Raji (cell line): ENCODE results near the gene PDE6H.

Experiments used
- POLR2A ChIP-seq: IDR thresholded peaks from 2 replicates; pipeline ENCODE4 v1.6.1; 2011; ENCODE audit warnings: low read depth, low read length, control low read depth; ENCODE audit not compliant: insufficient read depth

The PDE6H gene

DNA sequence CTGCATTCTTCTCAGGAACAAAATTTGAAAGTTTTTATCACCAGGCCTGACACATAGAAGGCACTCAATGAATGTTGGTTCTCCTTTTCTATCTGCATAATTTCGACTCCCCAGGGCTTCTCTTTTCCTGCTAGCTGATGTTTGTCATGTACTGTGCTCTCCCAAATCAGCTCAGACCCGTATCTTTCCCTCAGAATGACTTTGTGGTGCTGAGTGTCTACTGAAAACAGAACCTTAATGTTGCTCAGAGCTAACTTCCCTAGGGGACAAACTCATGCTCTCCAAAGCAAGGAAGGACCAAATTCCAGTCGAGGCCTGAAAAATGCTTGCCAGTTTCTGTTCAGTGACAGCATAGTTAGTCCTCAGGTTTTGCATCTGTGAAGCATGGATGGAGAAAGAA is 13.4 kb upstream of the PDE6H start:
- TF ChIP-seq POLR2A, result no peak

DNA sequence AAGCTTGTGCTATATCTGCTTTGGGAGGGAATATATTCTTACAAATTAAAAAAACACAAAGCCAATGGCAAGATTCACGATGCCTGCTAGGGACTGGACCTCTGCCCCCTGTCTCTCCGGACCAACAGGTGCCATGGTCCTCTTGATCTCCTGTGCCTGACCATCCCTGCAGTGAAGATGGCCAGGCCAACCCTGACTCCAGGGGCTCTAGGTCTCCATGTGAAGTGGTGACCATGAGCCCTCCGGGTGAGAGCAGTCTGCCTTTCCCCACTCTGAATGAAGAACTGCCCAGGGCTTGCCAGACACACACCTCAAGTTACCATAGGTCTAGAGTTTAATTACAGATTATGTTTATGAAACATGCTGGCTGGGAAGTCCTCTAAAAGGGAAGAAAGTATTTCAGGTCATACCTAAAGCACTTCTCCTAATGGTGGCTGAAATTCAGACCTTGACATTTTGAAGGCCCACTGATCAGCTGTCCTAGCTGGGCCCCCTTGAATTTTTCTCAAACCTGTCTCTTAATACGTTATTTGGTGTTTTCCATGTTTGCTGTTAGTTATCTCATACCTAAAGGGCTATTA is 12.8 kb upstream of the PDE6H start:
- TF ChIP-seq POLR2A, result no peak

DNA sequence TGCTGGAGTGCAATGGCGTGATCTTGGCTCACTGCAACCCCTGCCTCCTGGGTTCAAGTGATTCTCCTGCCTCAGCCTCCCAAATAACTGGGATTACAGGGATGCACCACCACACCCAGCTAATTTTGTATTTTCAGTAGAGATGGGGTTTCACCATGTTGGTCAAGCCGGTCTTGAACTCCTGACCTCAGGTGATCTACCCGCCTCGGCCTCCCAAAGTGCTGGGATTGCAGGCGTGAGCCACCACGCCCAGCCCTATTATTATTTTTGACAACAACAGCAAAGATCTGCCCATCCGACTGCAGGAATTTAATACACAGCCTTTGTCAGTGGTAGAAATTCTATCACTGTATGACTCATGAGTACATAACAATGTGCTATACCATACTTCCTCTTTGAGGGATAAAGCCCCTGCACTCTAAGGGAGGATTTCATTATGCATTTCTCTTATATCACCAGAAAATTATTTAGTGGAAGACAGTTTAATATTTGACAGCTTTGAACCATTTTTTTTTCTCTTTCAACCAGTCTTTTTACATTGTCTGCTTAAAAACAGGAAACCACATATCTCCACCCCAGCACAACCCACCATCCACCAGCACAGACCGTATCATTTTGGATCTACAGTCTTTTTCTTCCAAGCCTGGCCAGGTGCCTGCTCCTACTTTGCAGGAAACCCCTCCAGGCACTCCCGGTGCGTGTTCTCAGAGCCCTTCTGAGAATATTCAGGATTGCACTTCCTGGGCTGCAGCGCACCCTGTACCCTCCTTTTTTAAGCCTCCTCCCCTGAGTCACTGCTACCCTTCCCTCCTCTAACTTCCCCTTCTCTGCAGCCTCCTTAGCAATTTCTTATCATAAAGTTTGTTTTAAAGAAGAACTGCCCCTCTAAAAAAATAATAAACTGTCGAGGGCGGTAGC is 12.0 kb upstream of the PDE6H start:
- TF ChIP-seq POLR2A, result no peak

DNA sequence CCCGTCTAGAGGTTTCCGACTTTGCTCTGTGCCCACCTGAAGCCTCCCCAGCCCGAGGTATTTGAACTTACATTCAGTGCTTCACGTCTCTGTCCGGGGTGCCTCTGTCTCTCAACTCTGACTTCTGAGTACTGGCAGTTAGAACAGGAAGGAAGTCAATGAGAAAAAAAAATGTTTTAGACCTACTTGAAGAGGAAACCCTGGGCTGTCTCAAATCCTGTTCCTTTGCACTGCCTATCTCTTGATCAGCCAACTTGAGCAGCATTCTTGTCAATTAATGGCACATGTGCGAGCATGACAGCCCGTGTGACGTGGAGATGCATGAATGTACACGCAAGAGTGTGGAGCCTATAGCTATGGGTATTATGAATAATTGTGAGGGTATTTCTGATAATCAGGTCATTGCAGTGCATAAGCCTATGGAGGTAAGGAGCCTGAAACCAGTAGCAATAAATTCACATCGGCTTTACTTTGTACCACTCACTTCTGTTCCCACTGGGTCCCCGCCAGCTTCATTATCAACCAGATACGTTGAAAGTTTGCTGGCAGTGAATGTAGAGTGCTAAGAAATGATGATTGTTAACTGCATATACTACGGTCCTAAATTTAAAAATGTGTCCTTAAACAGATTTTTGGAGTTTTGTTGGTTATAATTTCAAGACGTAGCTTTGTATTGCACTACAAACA is 11.2 kb upstream of the PDE6H start, which contains the start of gene ARHGDIB:
Gene ARHGDIB, minus strand, starts transcription at position 136 of the 687 bp plus-strand sequence. CDS start 10,889 bp downstream, outside the sequence.
- TF ChIP-seq POLR2A, result peak; percentile 89

DNA sequence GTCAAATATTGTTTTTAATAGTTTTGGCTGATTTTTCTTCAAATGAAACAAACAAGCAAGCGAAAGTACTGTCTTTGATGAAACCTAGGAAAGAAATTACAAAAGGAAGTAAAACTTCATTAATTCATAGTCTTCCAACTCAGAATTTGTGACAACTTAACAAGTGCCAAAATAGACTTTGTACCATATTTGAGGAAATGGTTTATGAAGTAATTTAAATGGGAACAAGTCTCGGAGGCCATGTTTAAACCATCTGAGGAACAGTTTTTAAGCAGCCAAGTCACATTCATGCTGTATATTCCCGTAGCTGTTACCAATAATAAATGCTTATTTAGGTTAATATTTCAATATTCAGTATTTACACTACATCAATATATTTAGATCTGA is 10.7 kb upstream of the PDE6H start:
- TF ChIP-seq POLR2A, result no peak

DNA sequence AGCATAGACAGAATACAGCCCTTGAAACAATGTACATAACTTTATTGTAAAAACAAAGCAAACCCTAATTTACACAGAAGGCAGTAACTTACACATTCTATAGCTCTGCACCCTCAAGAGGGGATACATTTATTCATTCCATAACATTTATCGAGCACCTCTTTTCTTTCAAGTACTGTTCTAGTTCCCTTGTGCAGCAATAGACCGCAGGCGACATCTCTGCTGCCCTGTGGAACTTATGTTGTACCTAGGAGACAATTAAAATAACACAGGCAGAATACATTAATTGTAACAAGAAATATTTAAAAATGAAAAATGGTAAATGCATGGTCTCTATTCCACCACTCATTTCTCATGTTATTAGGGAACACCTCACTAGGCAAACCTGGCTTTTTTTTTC is 10.0 kb upstream of the PDE6H start:
- TF ChIP-seq POLR2A, result no peak

DNA sequence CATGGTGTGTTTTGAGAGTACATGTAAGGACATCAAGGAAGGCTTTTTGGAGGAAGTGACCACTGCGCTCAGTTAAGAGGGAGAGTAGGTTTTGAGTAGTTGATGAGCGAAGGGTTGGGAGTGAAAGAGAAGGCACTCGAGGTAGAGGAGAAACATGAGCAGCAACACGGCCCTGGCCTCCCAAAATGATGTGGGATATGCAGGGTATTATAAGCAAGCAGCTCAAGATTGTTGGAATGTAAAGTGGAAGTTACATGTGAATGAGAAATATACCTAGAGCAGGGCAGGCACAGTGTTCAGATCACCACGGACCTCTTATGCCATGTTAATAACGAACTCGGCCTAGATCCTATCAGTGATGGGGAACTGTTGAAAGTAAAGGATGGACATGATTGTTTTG is 9.3 kb upstream of the PDE6H start:
- TF ChIP-seq POLR2A, result no peak

DNA sequence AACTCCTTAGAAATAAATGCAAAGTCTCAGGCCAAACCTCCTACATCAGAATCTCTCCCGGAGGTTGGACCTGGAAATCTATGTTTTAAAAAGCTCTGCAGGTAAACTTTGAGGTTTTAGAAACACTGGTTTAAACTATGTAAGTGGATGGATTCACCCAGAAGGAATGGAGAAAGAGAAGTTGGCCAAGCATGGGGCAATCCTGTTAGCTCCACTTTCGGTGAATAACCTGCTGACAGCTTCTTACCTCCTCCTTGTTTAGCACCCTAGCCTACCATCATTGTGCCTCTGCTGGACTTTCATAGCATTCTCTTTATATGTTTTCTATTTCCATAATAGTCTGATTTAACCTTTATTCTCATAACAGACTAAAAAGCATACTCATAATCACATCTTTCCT is 8.4 kb upstream of the PDE6H start:
- TF ChIP-seq POLR2A, result no peak

DNA sequence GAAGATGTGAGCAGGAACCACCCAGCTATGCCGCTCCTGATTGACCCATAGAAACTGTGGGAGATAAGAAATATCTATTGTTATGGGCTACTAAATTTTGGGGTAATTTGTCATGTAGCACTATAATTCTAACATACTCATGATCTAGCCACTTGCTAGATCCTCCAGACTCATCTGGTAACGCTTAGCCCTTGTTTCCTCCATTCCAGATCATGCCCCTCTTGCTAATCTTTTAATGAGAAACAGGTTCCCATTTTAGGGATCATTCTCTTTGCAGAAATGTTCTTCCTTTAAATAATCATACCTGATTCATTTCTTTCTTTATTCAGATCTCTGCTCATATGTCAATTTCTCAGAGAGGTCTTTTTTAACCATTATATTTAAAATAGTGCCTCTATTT is 7.6 kb upstream of the PDE6H start:
- TF ChIP-seq POLR2A, result no peak

DNA sequence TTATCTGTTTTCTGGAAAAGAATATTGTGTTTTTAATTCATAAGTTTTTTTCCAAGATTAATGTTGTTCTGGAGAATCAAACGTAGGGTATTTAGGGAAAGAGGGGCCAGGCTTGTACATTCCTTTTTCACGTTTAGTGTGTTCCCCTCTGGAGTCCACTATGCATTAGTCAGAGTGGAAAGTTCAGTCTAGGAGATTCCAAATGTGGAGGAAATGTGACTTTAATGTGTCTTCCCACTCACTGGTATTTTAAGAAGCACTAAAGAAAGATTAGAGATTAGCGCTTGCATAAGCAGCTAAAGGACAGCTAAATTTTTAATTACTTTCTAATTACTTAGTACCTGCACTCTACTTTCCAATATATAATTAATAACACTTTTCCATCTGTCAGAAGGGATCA is 4.4 kb upstream of the PDE6H start:
- no peak for TF ChIP-seq POLR2A

DNA sequence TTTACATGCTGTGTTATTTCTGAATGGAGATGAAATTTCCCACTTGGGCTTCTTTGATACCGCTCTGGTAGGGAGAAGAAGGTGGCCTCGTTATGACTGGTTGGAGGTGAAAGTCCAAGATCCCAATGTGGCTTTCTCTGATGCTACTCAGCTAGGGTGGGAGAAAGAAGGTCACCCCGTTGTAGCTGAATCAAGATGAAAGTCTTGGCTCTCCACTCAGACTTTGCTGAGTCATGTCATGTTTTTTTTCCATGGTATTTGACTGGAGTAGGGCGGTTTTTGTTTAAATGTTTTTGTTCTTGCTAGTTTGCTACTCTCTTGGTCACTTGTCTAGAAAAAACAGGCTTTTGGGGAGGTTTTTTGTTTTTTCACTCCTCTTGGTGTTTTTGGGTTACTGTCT is 2.4 kb upstream of the PDE6H start:
- no peak for TF ChIP-seq POLR2A

DNA sequence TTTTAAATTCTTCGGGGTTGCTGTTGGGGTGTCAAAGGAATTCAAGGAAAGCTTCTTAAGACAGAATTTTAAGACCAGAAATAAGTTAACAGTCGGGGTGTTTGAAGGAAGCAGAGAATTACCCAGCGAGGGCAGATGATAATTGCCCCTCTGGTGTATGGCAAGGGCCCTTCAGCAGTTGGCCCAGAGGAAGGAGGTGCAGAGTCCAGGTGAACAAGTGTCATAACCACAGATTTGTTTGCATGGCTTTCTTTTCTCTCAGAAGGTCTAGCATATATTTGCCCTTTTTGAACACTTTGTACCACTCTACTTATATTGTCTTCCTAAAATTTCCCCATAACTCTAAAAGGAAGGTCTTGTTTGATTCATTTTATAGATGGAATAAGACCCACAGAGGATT is 1.8 kb downstream of the PDE6H start:
- no peak for TF ChIP-seq POLR2A

DNA sequence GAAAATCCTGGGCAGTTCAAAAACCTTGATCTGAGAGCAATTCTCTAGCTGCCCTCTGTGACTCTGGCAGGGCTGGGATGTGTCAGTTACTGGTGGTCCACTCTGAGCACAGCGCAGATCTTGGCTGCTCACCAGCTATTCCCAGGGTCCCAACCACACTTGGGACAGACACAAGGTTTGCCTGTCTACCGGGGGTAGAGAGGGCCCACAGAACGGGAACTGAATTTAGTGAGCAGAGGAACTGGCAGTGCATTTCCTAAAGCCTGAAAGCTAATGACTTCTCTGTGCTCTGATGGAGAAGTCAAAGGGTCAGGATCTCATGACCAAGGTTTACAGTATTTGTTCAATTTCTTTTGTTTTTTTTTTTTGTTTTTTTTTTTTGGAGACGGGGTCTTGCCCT is 2.6 kb downstream of the PDE6H start:
- no peak for TF ChIP-seq POLR2A

DNA sequence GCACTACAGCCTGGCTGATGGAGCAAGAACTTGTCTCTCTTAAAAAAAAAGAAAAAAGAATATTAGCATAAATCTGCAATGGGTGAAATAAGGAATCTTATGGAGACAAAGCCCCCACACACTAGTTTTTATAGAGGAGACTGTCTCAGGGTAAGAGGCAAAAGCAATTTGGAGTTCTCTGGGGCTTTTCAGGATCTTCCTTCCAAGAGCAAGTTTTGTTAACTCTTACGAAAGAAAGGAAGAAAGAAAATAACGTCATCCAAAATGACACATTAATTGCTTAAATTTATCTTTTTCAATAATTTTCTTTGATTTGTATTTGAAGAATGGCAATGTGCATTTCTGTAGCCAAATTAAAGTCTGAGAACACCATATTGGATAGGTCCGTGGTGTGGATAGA is 3.8 kb downstream of the PDE6H start:
- no peak for TF ChIP-seq POLR2A

DNA sequence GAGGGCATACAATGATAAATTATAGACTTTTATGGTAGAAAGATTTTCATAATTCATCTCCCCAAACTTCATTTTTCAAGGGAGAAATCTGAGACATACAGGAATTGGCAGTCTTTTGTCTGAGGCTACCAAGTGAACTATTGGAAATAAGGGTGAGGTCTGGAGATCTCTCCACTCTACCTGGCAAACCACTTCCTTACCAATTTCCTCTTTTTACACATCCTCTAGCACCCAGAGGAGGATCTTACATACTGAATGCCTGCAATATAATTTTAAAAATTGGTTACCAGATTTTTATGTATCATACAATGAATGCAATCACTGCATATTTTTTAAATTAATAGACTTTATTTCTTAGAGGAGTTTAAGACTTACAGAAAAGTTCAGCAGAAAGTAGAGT is 6.6 kb downstream of the PDE6H start:
- TF ChIP-seq POLR2A, result no peak

DNA sequence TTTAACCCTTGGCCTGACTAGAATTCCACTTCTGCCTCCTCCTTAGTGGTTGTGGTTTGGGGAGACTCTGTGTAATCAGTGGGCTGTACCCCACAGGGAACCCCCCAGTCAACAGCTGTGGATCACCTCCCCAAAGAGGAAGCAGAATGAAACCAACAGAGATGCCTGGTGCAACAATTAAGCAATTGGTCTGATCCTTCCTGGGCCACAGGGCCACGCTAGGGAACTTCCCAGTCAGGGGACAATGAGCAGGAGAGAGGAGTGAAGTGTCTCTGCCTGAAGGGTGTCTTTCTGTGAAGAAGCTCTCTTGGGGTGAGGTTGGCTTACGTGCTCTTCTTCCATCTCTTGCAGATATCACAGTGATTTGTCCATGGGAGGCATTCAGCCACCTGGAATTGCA is 8.2 kb downstream of the PDE6H start:
- TF ChIP-seq POLR2A, result no peak

DNA sequence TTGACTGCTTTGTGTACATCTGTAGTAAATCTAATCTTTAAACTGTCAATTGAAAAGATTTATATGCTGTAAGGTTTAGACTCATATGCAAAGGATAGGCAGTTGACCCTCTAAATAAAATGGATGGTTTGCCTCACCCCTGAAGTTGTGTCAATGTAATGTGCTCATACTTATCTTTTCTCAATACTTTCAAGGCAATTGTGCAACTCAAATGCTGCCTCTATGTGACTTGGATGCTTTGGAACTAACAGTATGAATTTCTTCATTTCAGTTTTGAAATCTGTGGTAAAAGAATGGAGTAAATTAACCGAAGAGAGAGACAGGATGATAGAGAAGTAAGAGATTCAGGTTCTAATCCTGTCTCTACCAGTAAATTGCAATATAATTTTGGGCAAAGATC is 9.7 kb downstream of the PDE6H start:
- no peak for TF ChIP-seq POLR2A

DNA sequence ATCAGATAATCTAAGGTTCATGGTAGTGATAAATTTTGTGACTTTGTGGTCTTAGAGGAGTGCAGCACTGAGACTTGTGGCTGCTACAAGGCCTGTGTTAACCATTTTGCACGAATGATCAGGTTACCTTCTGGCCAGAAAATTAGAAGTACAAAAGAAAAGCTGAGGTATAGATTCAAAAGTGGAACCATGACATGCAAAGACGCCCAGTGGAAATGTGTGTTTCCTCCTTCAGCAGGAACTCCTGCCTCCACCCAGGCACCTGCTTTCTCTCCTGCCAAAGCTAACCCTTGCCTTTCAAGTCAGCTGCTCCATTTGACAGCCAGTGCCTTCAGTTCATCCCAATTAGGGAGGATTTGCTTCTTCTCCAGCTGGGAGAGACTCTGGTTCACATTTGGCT is 10.1 kb downstream of the PDE6H start:
- TF ChIP-seq POLR2A, result no peak
